BE2C (cell line): ENCODE data around the gene RSAD2.

Experiments
- DNase-seq: peaks from one replicate; pipeline ENCODE4 v3.0.0-alpha.2; 2020
- H3K27me3 ChIP-seq: fragments of 250-450 bp; sonication (Bioruptor Pico); 2 replicates; pipeline ENCODE4 v1.5.1; 2020; ENCODE audit warnings: mild to moderate bottlenecking
- H3K36me3 ChIP-seq: fragments of 250-450 bp; sonication (Bioruptor Pico); 2 replicates; pipeline ENCODE4 v1.5.1; 2020; ENCODE audit warnings: mild to moderate bottlenecking
- H3K4me1 ChIP-seq: fragments of 250-450 bp; sonication (Bioruptor Pico); 2 replicates; pipeline ENCODE4 v1.5.1; 2020
- H3K4me3 ChIP-seq: 2 replicates; pipeline ENCODE4 v1.5.1; 2011; ENCODE audit warnings: low read depth, low read length
- H3K9me3 ChIP-seq: fragments of 250-450 bp; sonication (Bioruptor Pico); 2 replicates; pipeline ENCODE4 v1.5.1; 2020
- TF ChIP-seq, protein P1 (sequence below): IDR thresholded peaks from 2 replicates; pipeline ENCODE4 v1.5.1; 2012; ENCODE audit warnings: mild to moderate bottlenecking, low read depth, low read length

Gene RSAD2

DNA sequence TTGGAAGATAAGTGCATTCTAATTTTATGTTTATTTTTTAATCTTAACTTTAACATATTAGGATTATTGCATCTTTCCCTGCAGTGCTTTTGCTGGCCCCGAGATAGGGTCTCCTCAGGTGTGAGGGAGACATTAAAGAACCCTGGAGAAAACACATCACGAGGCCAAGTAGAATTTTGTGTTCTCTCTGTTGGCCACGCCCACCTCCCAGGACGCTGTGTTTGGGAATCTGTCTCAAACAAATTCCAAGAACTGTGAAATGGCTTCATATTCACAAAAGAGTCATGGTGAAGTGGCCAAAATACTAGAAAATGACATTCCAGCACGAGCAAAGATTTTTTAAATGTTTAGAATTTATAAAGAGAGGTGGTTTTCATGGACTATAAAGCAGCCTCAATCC lies 67.0 kb downstream of the RSAD2 start:
- Histone ChIP-seq H3K4me1 (peaks cover 3% of the 10 kb centered on the region; the same call in 1 of the 2 replicates), H3K27me3 (no peaks in the 10 kb centered on the region), H3K9me3 (no peaks in the 10 kb centered on the region), H3K36me3 (peaks cover 18% of the 10 kb centered on the region), H3K4me3 (no peak overlapping the region)
- TF ChIP-seq, protein P1, sequence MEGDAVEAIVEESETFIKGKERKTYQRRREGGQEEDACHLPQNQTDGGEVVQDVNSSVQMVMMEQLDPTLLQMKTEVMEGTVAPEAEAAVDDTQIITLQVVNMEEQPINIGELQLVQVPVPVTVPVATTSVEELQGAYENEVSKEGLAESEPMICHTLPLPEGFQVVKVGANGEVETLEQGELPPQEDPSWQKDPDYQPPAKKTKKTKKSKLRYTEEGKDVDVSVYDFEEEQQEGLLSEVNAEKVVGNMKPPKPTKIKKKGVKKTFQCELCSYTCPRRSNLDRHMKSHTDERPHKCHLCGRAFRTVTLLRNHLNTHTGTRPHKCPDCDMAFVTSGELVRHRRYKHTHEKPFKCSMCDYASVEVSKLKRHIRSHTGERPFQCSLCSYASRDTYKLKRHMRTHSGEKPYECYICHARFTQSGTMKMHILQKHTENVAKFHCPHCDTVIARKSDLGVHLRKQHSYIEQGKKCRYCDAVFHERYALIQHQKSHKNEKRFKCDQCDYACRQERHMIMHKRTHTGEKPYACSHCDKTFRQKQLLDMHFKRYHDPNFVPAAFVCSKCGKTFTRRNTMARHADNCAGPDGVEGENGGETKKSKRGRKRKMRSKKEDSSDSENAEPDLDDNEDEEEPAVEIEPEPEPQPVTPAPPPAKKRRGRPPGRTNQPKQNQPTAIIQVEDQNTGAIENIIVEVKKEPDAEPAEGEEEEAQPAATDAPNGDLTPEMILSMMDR: no peak
- DNase-seq: no peak

DNA sequence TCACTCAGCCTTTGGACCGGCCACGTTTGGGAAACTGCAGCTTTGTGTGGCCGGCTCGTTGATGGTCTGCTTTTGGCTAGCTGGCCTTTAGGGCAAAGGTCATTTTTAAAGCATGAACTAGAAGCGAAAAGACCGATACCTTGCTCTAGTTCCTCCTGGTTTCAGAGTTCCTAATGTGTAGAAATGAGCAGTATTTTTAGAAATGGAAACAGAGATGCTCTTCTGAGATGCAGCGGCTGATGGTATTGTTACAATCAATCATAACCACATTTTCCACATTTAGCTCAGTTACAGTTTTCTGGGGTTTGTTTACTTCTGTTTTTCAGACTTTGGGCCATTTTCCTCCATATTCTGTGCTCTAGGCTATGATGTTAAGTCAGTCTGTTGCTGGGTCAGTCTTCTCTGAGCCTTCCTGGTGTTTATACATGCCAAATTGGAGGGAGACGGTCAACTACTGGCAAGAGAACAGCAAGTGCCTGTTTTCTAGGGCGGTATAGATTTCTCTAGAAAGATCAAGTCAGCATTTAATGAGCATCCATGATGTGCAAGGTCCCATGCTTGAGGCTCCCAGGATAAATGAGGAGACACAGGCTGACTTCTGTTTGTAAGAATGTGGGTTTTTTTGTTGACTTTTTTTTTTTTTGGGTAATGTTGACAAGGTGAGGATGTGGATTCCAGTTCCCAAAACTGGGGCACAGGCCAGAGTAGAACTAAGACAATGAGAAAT lies 67.7 kb downstream of the RSAD2 start:
- TF ChIP-seq, protein P1: no peak
- Histone ChIP-seq H3K4me3 (no peak overlapping the region), H3K36me3 (peaks cover 18% of the 10 kb centered on the region), H3K9me3 (no peaks in the 10 kb centered on the region), H3K4me1 (peaks cover 1% of the 10 kb centered on the region; the same call in 1 of the 2 replicates), H3K27me3 (no peaks in the 10 kb centered on the region)
- DNase-seq: no peak

DNA sequence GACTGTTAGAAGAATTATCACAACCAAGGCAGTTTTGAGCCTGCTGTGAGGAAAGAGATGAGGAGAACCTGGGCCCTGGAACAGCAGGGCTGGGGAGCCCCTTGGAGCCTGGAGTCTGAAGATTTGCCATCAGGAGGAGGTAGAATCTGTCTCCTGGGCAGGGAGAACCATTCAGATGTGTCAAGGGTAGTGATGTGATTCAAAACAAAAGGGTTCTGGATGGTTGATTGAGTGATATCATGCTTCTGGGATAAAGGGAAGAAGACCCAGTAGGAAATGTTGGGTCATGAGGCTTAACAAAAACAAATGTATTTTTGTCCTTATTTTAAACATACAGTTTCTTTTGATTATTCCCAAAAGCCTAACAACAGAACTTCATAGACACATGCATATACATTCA lies 68.2 kb downstream of the RSAD2 start:
- H3K36me3 ChIP-seq: peaks cover 18% of the 10 kb centered on the region
- H3K27me3 ChIP-seq: no peaks in the 10 kb centered on the region
- no peak for DNase-seq
- H3K4me1 ChIP-seq: no peaks in the 10 kb centered on the region
- H3K9me3 ChIP-seq: no peaks in the 10 kb centered on the region
- H3K4me3 ChIP-seq: no peak overlapping the region
- TF ChIP-seq, protein P1: no peak

DNA sequence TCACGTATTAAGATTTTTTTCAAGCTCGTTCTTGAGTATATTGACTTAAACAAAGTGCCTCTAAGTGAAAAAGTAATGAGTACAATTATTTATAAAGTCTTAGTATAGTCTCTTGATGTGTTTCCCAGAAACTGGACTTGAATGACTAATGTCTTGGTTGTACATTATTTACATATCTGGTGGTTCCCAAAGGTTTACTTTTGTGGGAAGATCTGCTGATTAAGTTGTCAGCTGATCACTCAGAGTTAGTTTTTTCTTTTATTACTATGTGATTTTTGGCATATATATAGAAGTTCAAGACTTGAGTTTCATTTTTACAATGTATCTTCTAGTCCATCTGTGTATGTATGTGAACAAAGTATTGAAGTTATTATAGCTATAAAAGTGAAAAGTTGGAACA lies 69.1 kb downstream of the RSAD2 start:
- TF ChIP-seq, protein P1: no peak
- DNase-seq: no peak
- H3K27me3 ChIP-seq: no peaks in the 10 kb centered on the region
- H3K4me1 ChIP-seq: no peaks in the 10 kb centered on the region
- peaks cover 11% of the 10 kb centered on the region for H3K36me3 ChIP-seq
- no peak overlapping the region for H3K4me3 ChIP-seq
- no peaks in the 10 kb centered on the region for H3K9me3 ChIP-seq
